ENCODE results near the gene S100A5.
"Not testable (repeated sequence)": the region's sequence is repeated elsewhere in the genome, so short reads cannot be mapped to it uniquely, and the experiment has no call there.

S100A5 gene

DNA sequence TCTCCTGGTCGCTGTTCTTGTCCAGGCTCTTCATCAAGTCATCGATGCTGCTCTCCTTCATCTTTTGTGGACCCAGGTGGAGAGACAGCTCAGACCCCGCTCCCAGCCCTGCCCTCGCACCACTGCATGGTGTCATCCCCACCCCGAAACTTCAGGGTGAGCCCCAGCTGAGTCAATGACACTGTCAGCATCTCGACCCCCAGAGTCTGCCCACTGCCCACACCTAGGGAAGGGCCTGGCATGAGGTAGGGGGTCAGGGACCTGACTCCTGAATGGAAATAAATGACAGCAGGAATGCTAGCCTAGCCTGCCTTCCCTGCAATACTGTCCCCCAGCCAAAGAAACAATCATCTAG lies 3.4 kb downstream of the S100A5 start:
- no peak for DNase-seq

DNA sequence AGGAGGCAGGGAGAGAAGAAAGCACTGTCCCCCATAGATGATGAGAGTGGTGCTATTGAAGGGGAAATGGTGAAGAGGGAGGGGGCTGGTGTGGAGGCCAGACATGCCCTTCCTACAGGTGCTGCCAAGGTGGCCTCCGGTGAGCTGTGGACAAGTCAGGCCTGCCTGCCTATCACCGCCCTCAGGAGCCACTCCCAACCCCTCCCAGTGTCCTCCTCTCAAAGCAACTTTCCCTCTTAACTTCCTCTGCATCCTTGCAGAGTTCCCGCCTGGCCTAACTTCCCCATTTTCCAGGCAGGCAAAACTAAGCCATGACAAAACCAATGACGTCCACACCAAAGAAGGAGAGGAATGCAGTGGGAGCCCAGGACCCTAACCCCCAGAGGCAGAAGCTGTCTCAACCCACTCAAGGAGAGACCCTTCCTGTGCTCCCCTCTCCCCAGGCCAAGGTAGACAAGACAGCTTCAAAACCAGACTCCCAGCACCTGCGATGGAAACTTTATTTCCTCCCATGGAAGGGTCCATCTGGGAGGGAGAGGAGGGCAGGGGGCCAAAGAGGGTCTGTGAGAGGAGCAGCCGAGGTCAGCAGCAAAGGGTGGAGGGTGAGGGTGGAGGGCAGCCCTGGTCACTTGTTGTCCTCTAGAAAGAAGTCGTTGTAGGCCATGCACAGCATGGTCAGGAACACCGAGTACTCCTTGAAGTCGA lies 3.9 kb downstream of the S100A5 start:
- no peak for DNase-seq
- in situ Hi-C loops (cut with MboI; ENCODE audit: low pct_unique_long_range_greater_than_20kb, low sequenced_read_pairs) = loop anchor here (25.0 kb wide), 1 partner anchor 425 kb away; the partner anchor contains the start of genes CREB3L4, CRTC2 and SLC39A1

More for the DNA sequence above, 3.4 kb downstream of the S100A5 start:
- in situ Hi-C loops (cut with MboI; ENCODE audit: low pct_unique_long_range_greater_than_20kb, low sequenced_read_pairs) = loop anchor here (25.0 kb wide), 1 partner anchor 425 kb away; the partner anchor contains the start of genes CREB3L4, CRTC2 and SLC39A1

DNA sequence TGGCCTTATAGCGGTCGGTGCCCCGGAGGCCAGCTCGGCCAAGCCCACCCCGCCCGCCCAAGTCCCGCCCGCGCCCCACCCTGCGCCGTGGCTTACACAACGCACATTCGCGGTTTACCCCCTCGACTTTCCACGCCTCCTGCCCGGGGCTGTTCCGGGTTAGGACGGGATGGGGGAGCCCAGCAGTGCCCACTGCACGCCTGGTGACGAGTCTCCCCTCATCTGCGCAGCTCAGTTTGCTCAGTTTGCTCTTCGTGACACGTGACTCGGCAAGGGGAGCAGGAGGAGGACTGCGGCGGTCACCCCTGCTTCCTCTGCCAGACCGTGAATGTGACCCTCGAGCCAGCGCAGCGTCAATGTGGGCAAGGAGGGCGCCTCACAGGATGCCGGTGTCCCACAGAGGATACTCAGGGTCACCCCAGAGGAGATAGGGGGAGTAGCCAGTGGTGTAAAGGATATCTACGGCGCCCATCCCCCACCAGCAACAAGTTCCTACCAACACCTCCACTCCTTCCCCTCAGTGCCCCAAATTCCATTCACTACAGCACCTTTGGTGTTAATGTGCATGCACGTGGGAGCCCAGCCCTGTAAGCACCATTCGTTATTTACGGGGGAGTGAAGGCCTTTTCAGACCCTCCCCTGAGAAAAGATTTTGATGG lies 4.6 kb downstream of the S100A5 start:
- in situ Hi-C loops (cut with MboI; ENCODE audit: low pct_unique_long_range_greater_than_20kb, low sequenced_read_pairs) = loop anchor here (25.0 kb wide), 1 partner anchor 426 kb away; the partner anchor contains the start of genes CREB3L4, CRTC2 and SLC39A1
- peak; percentile 66 for DNase-seq

- no peak for DNase-seq
- in situ Hi-C loops (cut with MboI; ENCODE audit: low pct_unique_long_range_greater_than_20kb, low sequenced_read_pairs) = loop anchor here (25.0 kb wide), 1 partner anchor 427 kb away; the partner anchor contains the start of genes CREB3L4, CRTC2 and SLC39A1
These were observed 5.3 kb downstream of the S100A5 start, which contains the start of gene S100A6 for GRCh38 chr1:153535242-153536011. Gene S100A6 (minus strand): TSS chr1:153535991. CDS start chr1:153535339, 652 bp downstream.

DNA sequence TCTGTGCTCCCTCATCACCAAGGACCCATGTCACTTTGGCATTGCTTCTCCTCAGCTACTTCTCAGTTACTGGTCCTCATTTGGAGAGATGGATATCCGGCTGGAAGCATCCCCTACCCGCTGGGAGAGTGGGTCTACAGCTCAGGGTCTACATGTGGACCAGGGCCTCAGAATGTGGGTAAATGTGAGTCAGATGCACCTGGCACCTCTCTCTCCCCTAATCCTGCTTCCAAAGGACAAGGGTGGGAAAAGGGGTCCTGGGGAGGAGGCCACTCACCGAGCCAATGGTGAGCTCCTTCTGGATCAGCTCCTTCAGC lies 5.9 kb downstream of the S100A5 start:
- in situ Hi-C loops (cut with MboI; ENCODE audit: low pct_unique_long_range_greater_than_20kb, low sequenced_read_pairs) = loop anchor here (25.0 kb wide), 1 partner anchor 427 kb away; the partner anchor contains the start of genes CREB3L4, CRTC2 and SLC39A1
- no peak for DNase-seq

GRCh38 chr1:153534226-153534924 lies 6.4 kb downstream of the S100A5 start:
- in situ Hi-C loops (cut with MboI; ENCODE audit: low pct_unique_long_range_greater_than_20kb, low sequenced_read_pairs) = loop anchor here (25.0 kb wide), 1 partner anchor 428 kb away; the partner anchor contains the start of genes CREB3L4, CRTC2 and SLC39A1
- no peak for DNase-seq

DNA sequence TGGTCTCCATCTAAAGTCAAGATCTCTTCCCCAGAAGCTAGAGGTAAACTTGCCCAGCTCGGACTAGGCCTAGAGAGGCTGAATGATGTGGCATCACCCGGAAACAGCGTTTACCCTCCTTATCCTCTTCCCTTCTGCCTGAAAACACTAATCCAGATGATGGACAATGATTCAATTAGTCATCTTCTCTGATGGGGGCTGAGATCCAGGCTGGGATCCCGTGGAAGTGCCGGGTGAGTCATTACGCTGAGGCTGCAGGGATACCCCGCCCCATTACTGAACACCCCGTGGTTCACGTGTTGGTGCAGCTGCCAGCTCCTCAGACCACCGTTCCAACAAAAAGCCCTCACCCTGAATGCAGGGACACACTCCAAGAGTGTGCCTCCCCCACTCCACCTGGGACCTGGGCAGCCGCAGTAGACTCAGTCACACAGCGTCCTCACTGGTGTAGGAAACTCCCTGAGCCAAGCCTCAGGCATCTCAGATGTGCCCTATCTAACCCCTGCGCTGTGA lies 7.0 kb downstream of the S100A5 start:
- DNase-seq = no peak
- in situ Hi-C loops (cut with MboI; ENCODE audit: low pct_unique_long_range_greater_than_20kb, low sequenced_read_pairs) = loop anchor here (25.0 kb wide), 1 partner anchor 429 kb away; the partner anchor contains the start of genes CREB3L4, CRTC2 and SLC39A1

DNA sequence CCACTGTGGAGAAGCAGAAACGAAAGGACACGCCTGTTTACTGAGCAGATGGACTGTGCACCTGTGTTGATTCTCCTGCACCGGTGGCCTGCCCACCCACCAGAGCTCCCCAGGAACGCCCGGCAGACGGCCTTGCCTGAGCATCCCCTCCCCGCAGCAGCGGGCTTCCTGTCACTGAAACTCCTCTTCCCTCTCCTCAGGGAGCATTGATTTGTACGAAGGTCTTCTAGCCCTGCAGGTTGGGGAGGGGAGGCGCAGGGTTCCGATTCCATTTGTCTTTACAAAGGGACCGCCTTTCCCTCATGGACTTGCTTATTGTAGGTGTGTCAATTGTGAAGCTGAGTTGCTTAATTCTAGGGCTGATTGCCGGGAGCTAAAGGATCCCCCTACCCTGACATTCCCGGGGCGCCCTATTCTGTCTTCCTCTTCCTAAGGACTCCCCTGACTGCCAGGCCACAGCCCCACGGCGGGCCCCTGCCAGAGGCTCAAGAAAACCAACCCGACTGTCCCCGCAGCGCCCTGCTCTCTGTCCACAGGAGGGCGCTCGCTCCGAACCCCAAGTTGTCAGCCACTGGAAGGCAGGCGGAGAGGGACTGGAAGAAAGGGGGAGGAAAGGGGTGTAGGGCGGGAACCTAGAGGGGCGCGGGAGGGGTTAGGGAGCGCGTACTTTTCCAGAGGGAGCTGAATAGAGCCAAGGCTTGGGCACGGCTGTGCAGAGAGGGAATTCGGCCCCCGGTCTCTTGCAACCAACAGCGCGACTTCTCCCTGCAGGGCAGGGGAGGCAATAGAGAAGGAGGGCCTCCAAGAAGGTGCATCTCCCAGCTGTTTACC lies 7.8 kb downstream of the S100A5 start:
- in situ Hi-C loops (cut with MboI; ENCODE audit: low pct_unique_long_range_greater_than_20kb, low sequenced_read_pairs) = loop anchor here (25.0 kb wide), 1 partner anchor 429 kb away; the partner anchor contains the start of genes CREB3L4, CRTC2 and SLC39A1
- DNase-seq = peak; percentile 87

- in situ Hi-C loops (cut with MboI; ENCODE audit: low pct_unique_long_range_greater_than_20kb, low sequenced_read_pairs) = loop anchor here (25.0 kb wide), 1 partner anchor 430 kb away; the partner anchor contains the start of genes CREB3L4, CRTC2 and SLC39A1
- no peak for DNase-seq
These were observed 8.6 kb downstream of the S100A5 start for GRCh38 chr1:153532181-153532580.

DNA sequence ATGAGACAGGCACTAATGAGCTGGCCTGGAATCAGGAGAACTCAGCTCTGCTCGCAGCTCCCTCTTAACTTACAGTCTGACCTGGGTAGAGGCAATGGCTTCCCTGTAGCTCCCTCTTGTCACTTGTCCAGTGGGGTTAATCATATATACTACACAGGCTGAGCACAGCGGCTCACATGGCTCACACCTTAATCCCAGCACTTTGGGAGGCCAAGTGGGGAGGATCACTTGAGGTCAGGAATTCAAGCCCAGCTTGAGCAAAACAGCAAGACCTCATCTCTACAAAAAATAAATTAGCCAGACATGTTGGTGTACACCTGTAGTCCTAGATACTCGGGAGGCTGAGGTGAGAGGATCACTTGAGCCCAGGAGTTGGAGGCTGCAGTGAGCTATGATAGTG lies 9.1 kb downstream of the S100A5 start:
- in situ Hi-C loops (cut with MboI; ENCODE audit: low pct_unique_long_range_greater_than_20kb, low sequenced_read_pairs) = loop anchor here (25.0 kb wide), 1 partner anchor 431 kb away; the partner anchor contains the start of genes CREB3L4, CRTC2 and SLC39A1
- no peak for DNase-seq

- in situ Hi-C loops (cut with MboI; ENCODE audit: low pct_unique_long_range_greater_than_20kb, low sequenced_read_pairs) = loop anchor here (25.0 kb wide), 1 partner anchor 435 kb away; the partner anchor contains the start of genes CREB3L4, CRTC2 and SLC39A1
- DNase-seq = no peak
These were observed 13.1 kb downstream of the S100A5 start for GRCh38 chr1:153527683-153528040.

GRCh38 chr1:153527023-153527682 lies 13.6 kb downstream of the S100A5 start:
- no peak for DNase-seq
- in situ Hi-C loops (cut with MboI; ENCODE audit: low pct_unique_long_range_greater_than_20kb, low sequenced_read_pairs) = loop anchor here (25.0 kb wide), 1 partner anchor 435 kb away; the partner anchor contains the start of genes CREB3L4, CRTC2 and SLC39A1

GRCh38 chr1:153526132-153526543 lies 14.6 kb downstream of the S100A5 start:
- DNase-seq = peak; percentile 64

GRCh38 chr1:153525088-153525728 lies 15.5 kb downstream of the S100A5 start:
- in situ Hi-C loops (cut with MboI; ENCODE audit: low pct_unique_long_range_greater_than_20kb, low sequenced_read_pairs) = loop anchor here (25.0 kb wide), 1 partner anchor 437 kb away; the partner anchor contains the start of genes CREB3L4, CRTC2 and SLC39A1
- no peak for DNase-seq

More at GRCh38 chr1:153526132-153526543, 14.6 kb downstream of the S100A5 start:
- in situ Hi-C loops (cut with MboI; ENCODE audit: low pct_unique_long_range_greater_than_20kb, low sequenced_read_pairs) = loop anchor here (25.0 kb wide), 1 partner anchor 436 kb away; the partner anchor contains the start of genes CREB3L4, CRTC2 and SLC39A1

DNA sequence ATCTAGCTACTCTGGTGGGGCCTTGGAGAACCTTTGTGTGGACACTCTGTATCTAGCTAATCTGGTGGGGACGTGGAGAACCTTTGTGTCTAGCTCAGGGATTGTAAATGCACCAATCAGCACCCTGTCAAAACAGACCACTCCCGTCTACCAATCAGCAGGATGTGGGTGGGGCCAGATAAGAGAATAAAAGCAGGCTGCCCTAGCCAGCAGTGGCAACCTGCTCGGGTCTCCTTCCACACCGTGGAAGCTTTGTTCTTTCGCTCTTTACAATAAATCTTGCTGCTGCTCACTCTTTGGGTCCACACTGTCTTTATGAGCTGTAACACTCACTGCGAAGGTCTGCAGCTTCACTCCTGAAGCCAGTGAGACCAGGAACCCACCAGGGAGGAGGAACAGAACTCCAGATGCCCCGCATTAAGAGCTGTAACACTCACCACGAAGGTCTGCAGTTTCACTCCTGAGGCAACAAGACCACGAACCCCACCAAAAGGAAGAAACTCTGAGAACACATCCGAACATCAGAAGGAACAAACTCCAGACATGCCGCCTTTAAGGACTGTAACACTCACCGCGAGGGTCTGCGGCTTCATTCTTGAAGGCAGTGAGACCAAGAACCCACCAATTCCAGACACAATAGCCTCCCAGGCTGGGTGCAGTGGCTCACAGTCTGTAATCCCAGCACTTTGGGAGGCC lies 18.2 kb downstream of the S100A5 start:
- DNase-seq; in situ Hi-C loops (cut with MboI; ENCODE audit: low pct_unique_long_range_greater_than_20kb, low sequenced_read_pairs): not testable (repeated sequence)

DNA sequence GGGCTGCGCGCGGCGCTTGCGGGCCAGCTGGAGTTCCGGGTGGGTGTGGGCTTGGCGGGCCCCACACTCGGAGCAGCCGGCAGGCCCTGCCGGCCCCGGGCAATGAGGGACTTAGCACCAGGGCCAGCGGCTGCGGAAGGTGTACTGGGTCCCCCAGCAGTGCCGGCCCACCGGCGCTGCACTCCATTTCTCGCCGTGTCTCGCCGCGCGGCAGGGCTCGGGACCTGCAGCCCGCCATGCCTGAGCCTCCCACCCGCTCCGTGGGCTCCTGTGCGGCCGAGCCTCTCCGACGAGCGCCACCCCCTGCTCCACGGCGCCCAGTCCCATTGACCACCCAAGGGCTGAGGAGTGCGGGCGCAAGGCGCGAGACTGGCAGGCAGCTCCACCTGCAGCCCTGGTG lies 18.9 kb downstream of the S100A5 start:
- in situ Hi-C loops (cut with MboI; ENCODE audit: low pct_unique_long_range_greater_than_20kb, low sequenced_read_pairs); DNase-seq: not testable (repeated sequence)
